ENCODE data around the gene CDH4.

The CDH4 gene

DNA sequence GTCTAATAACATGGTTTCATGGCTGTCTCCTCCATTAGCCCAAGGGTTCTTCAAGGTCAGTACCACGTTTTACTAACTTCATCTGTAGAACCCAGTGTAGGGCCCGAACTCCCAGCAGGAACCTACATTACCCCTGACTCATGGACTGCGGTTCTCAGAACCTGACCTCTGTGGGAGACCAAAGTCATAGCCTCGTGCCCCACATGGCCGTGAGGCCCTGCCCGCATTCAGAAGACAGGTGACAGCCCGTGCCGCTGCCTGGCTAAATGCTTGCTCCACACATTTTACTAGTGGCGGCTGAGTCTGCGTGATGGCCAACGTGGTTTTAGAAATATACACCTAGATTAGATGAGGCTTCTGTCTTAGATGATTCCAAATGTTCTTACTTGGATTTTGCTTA, 94.9 kb downstream of the CDH4 start:
- H3K27ac ChIP-seq = no peak overlapping the region
- TF ChIP-seq, protein P1, sequence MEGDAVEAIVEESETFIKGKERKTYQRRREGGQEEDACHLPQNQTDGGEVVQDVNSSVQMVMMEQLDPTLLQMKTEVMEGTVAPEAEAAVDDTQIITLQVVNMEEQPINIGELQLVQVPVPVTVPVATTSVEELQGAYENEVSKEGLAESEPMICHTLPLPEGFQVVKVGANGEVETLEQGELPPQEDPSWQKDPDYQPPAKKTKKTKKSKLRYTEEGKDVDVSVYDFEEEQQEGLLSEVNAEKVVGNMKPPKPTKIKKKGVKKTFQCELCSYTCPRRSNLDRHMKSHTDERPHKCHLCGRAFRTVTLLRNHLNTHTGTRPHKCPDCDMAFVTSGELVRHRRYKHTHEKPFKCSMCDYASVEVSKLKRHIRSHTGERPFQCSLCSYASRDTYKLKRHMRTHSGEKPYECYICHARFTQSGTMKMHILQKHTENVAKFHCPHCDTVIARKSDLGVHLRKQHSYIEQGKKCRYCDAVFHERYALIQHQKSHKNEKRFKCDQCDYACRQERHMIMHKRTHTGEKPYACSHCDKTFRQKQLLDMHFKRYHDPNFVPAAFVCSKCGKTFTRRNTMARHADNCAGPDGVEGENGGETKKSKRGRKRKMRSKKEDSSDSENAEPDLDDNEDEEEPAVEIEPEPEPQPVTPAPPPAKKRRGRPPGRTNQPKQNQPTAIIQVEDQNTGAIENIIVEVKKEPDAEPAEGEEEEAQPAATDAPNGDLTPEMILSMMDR (conservative IDR thresholded peaks at IDR 0.05; ENCODE audit: low read depth) = no peak
- ChIA-PET CTCF (no interaction called here), POLR2A (ENCODE audit: low non-redundant PET) (no interaction called here)
- no peak for DNase-seq (ENCODE audit: low spot score)

DNA sequence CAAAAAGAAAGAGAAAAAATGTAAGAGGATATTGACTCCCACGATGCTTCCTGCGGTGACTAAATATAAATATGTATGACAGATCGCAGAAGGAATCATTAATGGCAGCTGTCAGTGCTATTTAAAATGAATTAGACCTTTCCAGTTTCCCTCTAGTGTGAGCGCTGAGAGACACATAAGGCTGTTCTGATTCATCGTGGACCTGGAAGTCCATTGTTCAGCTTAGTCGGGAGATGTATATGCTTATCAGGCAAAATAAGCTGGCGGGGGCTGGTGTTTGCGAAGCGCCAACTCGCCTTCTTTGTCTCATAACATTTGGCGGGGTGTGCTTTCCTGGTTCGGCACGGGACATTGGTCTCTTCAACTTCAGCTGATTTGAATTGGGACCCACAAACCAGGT, 95.4 kb downstream of the CDH4 start:
- ChIA-PET POLR2A (ENCODE audit: low non-redundant PET) (no interaction called here), CTCF (no interaction called here)
- H3K27ac ChIP-seq = no peak overlapping the region
- TF ChIP-seq, protein P1 (conservative IDR thresholded peaks at IDR 0.05; ENCODE audit: low read depth) = no peak
- no peak for DNase-seq (ENCODE audit: low spot score)

DNA sequence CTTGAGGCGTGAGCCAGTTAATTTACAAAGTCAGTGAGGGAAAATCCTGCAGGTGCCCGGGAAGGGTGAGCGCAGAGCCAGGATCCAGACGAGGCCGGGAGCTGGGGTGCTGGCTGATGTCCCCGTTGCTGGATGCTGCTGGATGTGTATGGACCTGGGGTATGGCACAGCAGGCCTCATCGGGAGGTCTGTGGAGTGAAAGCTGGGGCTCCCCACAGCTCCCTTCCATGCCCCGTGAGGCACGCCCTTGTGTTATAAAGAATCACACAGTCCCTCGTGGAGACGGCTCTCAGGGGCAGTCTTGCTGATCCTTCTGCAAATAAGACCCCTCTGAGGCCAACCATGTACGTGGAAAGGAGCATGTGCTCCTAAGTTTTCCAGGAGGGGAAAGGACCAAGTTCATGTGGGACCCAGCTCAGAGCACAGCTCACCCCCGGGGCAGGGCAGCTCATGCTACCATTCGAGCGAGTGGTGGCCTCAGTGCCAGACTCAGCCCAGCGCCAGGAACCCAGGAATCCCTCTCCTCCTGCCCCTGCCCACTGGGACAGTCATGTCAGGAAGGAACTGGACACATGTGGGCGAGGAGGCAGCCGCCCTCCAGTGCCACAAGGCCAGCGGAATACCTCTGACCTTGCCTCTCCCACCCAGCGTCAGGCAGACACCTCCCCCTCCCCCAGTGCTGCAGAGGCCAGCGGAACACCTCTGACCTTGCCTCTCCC, 97.5 kb downstream of the CDH4 start:
- ChIA-PET POLR2A (ENCODE audit: low non-redundant PET) (no interaction called here), CTCF (interaction anchor here (0.6 to 1.5 kb wide), 2 partner anchors 16 to 786 kb away, joined by 3 read pairs; no protein-coding TSS in a partner anchor)
- TF ChIP-seq, protein P1 (conservative IDR thresholded peaks at IDR 0.05; ENCODE audit: low read depth) = no peak
- DNase-seq (ENCODE audit: low spot score) = no peak
- H3K27ac ChIP-seq = no peak overlapping the region

DNA sequence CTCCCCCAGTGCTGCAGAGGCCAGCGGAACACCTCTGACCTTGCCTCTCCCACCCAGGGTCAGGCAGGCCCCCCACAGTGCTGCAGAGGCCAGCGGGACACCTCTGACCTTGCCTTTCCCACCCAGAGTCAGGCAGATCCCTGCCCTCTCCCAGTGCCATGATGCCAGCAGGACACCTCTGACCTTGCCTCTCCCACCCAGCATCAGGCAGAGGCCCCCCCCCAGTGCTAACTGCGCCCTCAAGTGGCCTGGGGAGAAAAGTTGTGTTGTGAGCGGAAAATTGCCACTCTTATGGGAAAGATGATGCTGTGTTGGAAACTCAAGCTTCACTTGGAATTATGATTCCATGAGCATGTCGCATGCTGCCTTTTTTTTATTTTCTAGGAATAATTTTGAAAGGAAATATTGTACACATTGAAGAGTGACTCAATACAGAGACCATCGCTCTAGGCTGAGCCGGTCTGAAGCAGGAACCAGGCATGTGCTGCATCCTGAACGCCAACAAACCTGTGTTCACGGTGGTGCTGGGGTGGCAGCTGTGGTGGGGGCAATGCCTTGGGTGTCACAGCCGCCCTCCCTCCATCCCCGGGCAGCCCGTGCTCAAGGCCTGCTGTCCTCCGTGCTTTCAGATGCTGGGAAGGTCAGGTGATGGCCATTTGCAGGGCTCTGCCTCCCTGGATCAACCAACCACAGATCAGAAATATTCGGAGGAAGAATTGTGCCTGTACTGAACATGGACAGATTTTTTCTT, 98.6 kb downstream of the CDH4 start:
- TF ChIP-seq, protein P1 (conservative IDR thresholded peaks at IDR 0.05; ENCODE audit: low read depth) = no peak
- ChIA-PET POLR2A (ENCODE audit: low non-redundant PET) (no interaction called here), CTCF (no interaction called here)
- no peak overlapping the region for H3K27ac ChIP-seq
- no peak for DNase-seq (ENCODE audit: low spot score)

DNA sequence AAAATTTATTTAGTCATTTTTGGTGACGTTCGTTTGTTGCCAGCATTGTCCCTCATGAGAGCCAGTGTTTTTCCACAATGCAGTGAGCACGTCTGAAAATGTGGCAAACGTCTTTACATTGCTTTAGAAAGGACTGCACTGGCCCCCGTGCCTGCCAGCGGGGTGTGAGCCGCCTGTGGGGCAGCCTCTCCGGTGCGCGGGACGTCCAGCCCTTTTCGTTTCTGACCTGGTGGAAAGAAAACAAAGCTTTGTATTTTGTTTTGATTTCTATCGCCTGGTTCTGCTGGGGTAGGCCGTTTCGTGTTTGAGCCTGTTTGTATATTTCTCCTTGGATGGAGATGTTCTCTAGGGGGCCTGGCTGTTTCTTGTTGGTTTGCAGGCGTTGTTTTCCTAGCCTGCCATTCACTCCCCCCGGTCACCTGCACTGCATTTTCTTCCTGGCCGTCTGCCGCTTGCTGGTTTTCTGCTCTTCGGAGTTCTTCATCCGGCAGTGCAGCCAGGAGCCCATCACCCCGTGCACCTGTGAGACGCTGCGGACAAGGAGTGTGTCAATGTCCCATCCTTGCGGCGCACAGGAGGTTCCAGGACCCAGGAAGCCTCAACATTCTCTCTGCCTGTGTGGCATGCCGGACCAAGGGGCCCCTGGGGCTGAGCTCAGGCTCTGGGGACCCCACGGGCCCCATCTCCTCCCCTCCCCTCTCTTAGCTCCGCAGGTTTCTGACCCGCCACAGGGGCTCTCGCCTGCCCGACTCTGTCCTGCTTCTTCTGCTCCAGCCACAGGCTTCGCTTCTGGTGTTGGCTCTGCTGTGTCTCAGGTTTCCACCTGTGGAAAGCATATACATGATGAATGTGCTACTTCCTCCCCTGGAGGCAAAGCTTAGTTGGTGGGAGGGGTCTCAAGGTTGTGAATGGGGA, 100.5 kb downstream of the CDH4 start:
- CTCF ChIA-PET = no interaction called here
- peak overlapping the region; percentile 90 for H3K27ac ChIP-seq
- POLR2A ChIA-PET (ENCODE audit: low non-redundant PET) = no interaction called here
- no peak for DNase-seq (ENCODE audit: low spot score)
- TF ChIP-seq, protein P1 (conservative IDR thresholded peaks at IDR 0.05; ENCODE audit: low read depth) = no peak
